GM13976 (cell line): Measurements from ENCODE around the gene LCE1D.

Experiments used
- DNase-seq: peaks from one replicate; pipeline ENCODE4 v3.0.0; 2012; ENCODE audit warnings: low spot score
- in situ Hi-C: fragments of 300-500 bp; cut with MboI; formaldehyde crosslinking; loops from one replicate; pipeline ENCODE4 v1.12.0; 2022; ENCODE audit warnings: low sequenced_read_pairs, mixed read lengths, inconsistent platforms; ENCODE audit not compliant: unreplicated experiment
- TF ChIP-seq, protein P1 (sequence below): IDR thresholded peaks from 2 replicates; pipeline ENCODE4 v1.5.1; 2012; ENCODE audit warnings: borderline replicate concordance, mild to moderate bottlenecking; ENCODE audit not compliant: insufficient read depth; ENCODE audit errors: extremely low read depth, missing control alignments, control extremely low read depth

The LCE1D gene

GRCh38 chr1:152824964-152825363, 28.4 kb downstream of the LCE1D start:
- in situ Hi-C loops = no loop called here
- no peak for DNase-seq
- TF ChIP-seq, protein P1, sequence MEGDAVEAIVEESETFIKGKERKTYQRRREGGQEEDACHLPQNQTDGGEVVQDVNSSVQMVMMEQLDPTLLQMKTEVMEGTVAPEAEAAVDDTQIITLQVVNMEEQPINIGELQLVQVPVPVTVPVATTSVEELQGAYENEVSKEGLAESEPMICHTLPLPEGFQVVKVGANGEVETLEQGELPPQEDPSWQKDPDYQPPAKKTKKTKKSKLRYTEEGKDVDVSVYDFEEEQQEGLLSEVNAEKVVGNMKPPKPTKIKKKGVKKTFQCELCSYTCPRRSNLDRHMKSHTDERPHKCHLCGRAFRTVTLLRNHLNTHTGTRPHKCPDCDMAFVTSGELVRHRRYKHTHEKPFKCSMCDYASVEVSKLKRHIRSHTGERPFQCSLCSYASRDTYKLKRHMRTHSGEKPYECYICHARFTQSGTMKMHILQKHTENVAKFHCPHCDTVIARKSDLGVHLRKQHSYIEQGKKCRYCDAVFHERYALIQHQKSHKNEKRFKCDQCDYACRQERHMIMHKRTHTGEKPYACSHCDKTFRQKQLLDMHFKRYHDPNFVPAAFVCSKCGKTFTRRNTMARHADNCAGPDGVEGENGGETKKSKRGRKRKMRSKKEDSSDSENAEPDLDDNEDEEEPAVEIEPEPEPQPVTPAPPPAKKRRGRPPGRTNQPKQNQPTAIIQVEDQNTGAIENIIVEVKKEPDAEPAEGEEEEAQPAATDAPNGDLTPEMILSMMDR = no peak

DNA sequence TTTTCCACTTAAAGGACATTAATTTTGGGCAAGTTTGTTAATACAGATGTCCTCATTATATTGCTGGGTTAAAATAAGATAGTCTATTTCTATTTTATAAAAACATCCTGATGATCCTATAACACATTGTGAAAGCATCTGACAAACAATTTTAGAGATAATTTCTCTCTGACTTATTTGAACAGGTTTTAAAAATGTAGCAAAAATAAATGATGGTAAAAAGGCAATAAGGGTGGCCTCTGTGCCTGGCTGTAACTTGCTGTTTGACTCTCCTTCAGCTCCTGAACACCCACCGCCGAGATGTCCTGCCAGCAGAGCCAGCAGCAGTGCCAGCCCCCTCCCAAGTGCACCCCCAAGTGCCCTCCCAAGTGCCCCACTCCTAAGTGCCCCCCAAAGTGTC, 30.7 kb downstream of the LCE1D start, which contains the start of gene LCE1A:
Gene LCE1A, plus strand, starts transcription at position 301 of the 400 bp plus-strand sequence. Its CDS starts 0 bp downstream, at position 301.
- DNase-seq = no peak
- TF ChIP-seq, protein P1 = no peak
- in situ Hi-C loops = no loop called here

GRCh38 chr1:152836870-152837269, 40.3 kb downstream of the LCE1D start:
- DNase-seq = no peak

GRCh38 chr1:152842556-152842955, 46.0 kb downstream of the LCE1D start, which contains the start of gene LCE6A:
Gene LCE6A, plus strand, starts transcription at chr1:152842856. Its CDS starts 665 bp downstream, at chr1:152843521.
- DNase-seq = no peak
- in situ Hi-C loops = no loop called here
- TF ChIP-seq, protein P1 = no peak

More at GRCh38 chr1:152836870-152837269, 40.3 kb downstream of the LCE1D start:
- in situ Hi-C loops = no loop called here
- TF ChIP-seq, protein P1 = no peak
